Esophagus muscularis mucosa (tissue), 4 donors: Measurements from ENCODE around the gene NSD2.

Experiments
- CTCF ChIP-seq, 3 experiments: fragments of 200-600 bp in 2 of 3; fragments of 450-650 bp in 1 of 3; sonication (generic) in 2 of 3; IDR thresholded peaks; one replicate each; pipeline ENCODE4 v1.5.1; 2017 to 2019; ENCODE audit warnings: antibody characterized with exemption in 3 of 3, mild to moderate bottlenecking in 2 of 3, moderate library complexity in 1 of 3
- EP300 ChIP-seq: sonication (generic); formaldehyde crosslinking; IDR thresholded peaks from one replicate; pipeline ENCODE4 v1.6.1; 2017; ENCODE audit warnings: antibody characterized with exemption
- POLR2A ChIP-seq: fragments of 450-650 bp; IDR thresholded peaks from one replicate; pipeline ENCODE4 v1.6.1; 2017; ENCODE audit warnings: antibody characterized with exemption, moderate library complexity, mild to moderate bottlenecking, low read depth
- POLR2AphosphoS5 ChIP-seq, 2 donors: sonication (generic); formaldehyde crosslinking; IDR thresholded peaks; one replicate each; pipeline ENCODE4 v1.6.1; 2017; ENCODE audit warnings: antibody characterized with exemption in 2 of 2

DNA sequence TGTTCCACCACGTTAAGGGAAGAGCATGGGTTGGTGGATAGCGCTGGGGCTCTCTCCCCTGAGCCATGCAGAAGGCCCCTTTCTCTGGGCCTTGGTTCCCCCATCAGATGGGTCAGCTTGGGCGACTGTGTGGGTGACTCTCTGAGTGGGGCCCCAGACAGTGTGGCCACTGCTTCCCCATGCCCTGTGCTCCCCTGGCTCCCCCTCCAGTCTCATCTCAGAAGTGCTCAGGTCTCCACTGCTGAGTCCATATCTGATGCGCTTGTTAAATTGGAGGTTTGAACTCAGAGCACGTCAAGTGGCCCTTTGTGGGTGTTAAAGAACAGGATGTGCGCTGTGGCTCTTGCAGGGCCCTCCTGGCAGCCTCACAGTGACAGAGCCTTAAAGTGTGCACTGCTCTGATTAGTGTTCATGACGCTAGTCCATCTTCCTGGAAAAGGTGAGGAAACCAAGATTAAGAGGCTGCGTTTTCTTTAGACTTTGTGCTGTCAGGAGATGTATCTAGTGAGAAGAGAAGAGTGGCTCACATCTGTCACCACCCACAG is 77.8 kb downstream of the NSD2 start:
- TF ChIP-seq CTCF (IDR thresholded peaks at IDR 0.05) (no peak), POLR2AphosphoS5 (IDR thresholded peaks at IDR 0.05) (no peak), POLR2A (no peak), EP300 (no peak)
